LNCAP (cell line): Measurements from ENCODE around the gene GAS2.

Experiments used
- CTCF ChIP-seq: fragments of 450-650 bp; IDR thresholded peaks from 2 replicates; pipeline ENCODE4 v1.5.1; 2017; ENCODE audit warnings: mild to moderate bottlenecking

GAS2 gene

GRCh38 chr11:22761066-22761465 is 94.7 kb downstream of the GAS2 start:
- no peak for TF ChIP-seq CTCF

GRCh38 chr11:22763166-22763565 is 96.8 kb downstream of the GAS2 start:
- no peak for TF ChIP-seq CTCF

- no peak for TF ChIP-seq CTCF
These were observed 98.3 kb downstream of the GAS2 start for GRCh38 chr11:22764735-22765134.

- no peak for TF ChIP-seq CTCF
These were observed 101.9 kb downstream of the GAS2 start for GRCh38 chr11:22768281-22768680.

- no peak for TF ChIP-seq CTCF
These were observed 102.7 kb downstream of the GAS2 start for GRCh38 chr11:22769081-22769480.

GRCh38 chr11:22774716-22775115 is 108.3 kb downstream of the GAS2 start:
- no peak for TF ChIP-seq CTCF

GRCh38 chr11:22775248-22775647 is 108.8 kb downstream of the GAS2 start:
- TF ChIP-seq CTCF: no peak

GRCh38 chr11:22778642-22779041 is 112.2 kb downstream of the GAS2 start:
- peak; percentile 41; the same call in 1 of the 2 replicates for TF ChIP-seq CTCF
